Measurements from ENCODE around the gene RNF31.

The RNF31 gene

DNA sequence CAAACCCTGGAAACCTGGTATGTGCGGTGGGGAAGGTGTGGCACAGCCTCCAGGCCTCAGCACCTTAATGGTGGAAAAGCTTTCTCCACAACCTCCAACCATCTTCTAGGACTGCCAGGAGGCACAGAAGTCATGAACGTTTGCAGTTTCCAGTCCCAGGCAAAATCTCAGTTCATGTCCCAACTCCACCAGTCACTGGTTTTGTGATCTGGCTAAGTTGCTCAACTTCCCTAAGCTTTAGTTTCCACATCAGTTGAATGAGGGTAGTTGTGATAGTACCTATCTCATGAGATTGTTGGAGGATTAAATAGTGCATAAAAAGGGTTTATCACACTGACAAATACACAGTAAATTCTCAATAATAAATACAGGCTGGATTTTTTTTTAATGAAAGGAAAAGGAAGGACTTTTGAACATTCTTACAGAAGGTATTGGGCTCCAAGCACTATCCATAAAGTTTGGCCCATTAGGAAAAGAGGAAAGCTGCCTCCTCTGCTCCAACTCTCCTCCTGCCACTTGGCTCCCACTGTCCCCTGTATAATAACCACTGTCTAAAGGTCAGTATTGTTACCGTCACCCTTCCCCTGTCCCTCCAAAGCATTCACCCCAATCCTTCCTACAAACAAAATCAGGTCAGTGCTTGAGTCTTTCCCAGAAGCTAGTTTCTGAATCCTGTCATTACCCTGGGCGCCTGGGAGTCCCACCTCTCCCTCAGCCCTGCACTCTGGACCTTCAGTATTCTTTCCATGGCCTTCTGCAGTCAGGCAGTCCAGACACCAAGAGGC lies 46.9 kb upstream of the RNF31 start:
- Histone ChIP-seq H2BK12ac (ENCODE audit: low read length) (no peak overlapping the region), H3K9me3 (replicated peaks in 1 of 2; ENCODE audit: control insufficient read depth in 2 of 2, insufficient read depth in 1 of 2, low read depth in 1 of 2, low read length in 2 of 2) (peaks cover 0 to 2% of the 10 kb centered on the region in 2 donors), H3K4me2 (ENCODE audit: insufficient read depth, low read length, poor library complexity, severe bottlenecking) (no peak overlapping the region), H3K4me1 (ENCODE audit: control insufficient read depth in 2 of 2, insufficient read depth in 1 of 2, low read depth in 1 of 2, low read length in 2 of 2) (peaks cover 3 to 4% of the 10 kb centered on the region in 2 donors), H3K4me3 (ENCODE audit: low read length in 2 of 2) (no peak overlapping the region), H2BK120ac (ENCODE audit: low read depth, low read length) (no peak overlapping the region), H3K4ac (ENCODE audit: low read length) (no peak overlapping the region), H3K79me1 (ENCODE audit: low read depth, low read length) (no peaks in the 10 kb centered on the region), H3K36me3 (replicated peaks in 1 of 2; ENCODE audit: control insufficient read depth in 2 of 2, insufficient read depth in 2 of 2, low read length in 2 of 2) (peaks cover 31 to 48% of the 10 kb centered on the region in 2 donors), H2BK15ac (ENCODE audit: low read length) (no peak overlapping the region), H2BK5ac (ENCODE audit: low read length) (no peak overlapping the region), H3K18ac (ENCODE audit: low read length) (no peak overlapping the region), H3K27ac (replicated peaks; ENCODE audit: low read length) (no peak overlapping the region), H4K91ac (ENCODE audit: low read depth, low read length, poor library complexity) (no peak overlapping the region), H2AFZ (ENCODE audit: low read length) (no peak overlapping the region), H3K14ac (ENCODE audit: low read length) (no peak overlapping the region), H4K8ac (ENCODE audit: low read depth, low read length) (no peak overlapping the region), H3K9ac (ENCODE audit: low read depth, low read length, poor library complexity) (no peak overlapping the region), H3K27me3 (ENCODE audit: control insufficient read depth in 3 of 3, insufficient read depth in 3 of 3, low read depth in 1 of 3, low read length in 3 of 3) (no peaks in the 10 kb centered on the region), H2AK5ac (ENCODE audit: low read depth, low read length) (no peak overlapping the region), H3K23ac (ENCODE audit: low read depth, low read length, poor library complexity) (no peak overlapping the region)
- DNase-seq (ENCODE audit: low spot score): no peak
- no CpG with 5 or more reads among the region's 4 CpGs for WGBS, 2 donors (ENCODE audit: extremely low coverage in 2 of 2, insufficient read length in 2 of 2, insufficient replicate concordance in 1 of 2)

DNA sequence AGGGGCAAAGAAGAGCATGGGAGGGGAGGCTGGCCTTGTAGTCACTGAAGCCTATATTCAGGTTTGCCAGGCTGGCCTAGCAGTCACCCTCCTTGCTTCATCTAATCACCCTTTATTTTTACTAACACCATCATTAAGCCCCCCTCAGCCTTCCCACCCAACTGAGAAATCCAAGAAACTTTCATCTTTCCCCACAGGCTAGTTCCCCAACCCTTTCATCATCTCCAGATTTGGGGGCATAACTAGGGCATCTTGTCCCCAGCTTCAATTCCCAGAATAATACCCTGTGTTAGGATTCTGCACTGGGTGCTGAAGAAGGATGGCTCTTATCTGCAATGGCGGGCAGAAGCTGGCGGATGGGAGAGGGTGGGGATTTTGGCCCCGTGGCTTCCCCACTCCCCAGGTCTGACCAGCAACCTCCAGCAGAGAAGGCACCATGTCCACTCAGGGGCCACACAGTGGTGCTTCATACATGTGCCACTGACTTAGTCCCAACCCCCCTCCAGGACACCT lies 46.3 kb upstream of the RNF31 start:
- no peak overlapping the region for H3K14ac ChIP-seq (ENCODE audit: low read length)
- no peak overlapping the region for H3K23ac ChIP-seq (ENCODE audit: low read depth, low read length, poor library complexity)
- H3K4me2 ChIP-seq (ENCODE audit: insufficient read depth, low read length, poor library complexity, severe bottlenecking): no peak overlapping the region
- H3K27me3 ChIP-seq (ENCODE audit: control insufficient read depth in 3 of 3, insufficient read depth in 3 of 3, low read depth in 1 of 3, low read length in 3 of 3): no peaks in the 10 kb centered on the region
- H3K4ac ChIP-seq (ENCODE audit: low read length): no peak overlapping the region
- H3K9ac ChIP-seq (ENCODE audit: low read depth, low read length, poor library complexity): no peak overlapping the region
- H2BK15ac ChIP-seq (ENCODE audit: low read length): no peak overlapping the region
- H3K9me3 ChIP-seq (replicated peaks in 1 of 2; ENCODE audit: control insufficient read depth in 2 of 2, insufficient read depth in 1 of 2, low read depth in 1 of 2, low read length in 2 of 2): peaks cover 0 to 2% of the 10 kb centered on the region in 2 donors
- H3K36me3 ChIP-seq (replicated peaks in 1 of 2; ENCODE audit: control insufficient read depth in 2 of 2, insufficient read depth in 2 of 2, low read length in 2 of 2): peaks cover 31 to 48% of the 10 kb centered on the region in 2 donors
- no peaks in the 10 kb centered on the region for H3K79me1 ChIP-seq (ENCODE audit: low read depth, low read length)
- no peak overlapping the region for H2BK12ac ChIP-seq (ENCODE audit: low read length)
- H2BK5ac ChIP-seq (ENCODE audit: low read length): no peak overlapping the region
- no peak overlapping the region for H3K18ac ChIP-seq (ENCODE audit: low read length)
- no peak overlapping the region for H3K4me3 ChIP-seq (ENCODE audit: low read length in 2 of 2)
- no peak overlapping the region for H3K27ac ChIP-seq (replicated peaks; ENCODE audit: low read length)
- H4K8ac ChIP-seq (ENCODE audit: low read depth, low read length): no peak overlapping the region
- H2BK120ac ChIP-seq (ENCODE audit: low read depth, low read length): no peak overlapping the region
- H2AK5ac ChIP-seq (ENCODE audit: low read depth, low read length): no peak overlapping the region
- no CpG with 5 or more reads among the region's 3 CpGs for WGBS, 2 donors (ENCODE audit: extremely low coverage in 2 of 2, insufficient read length in 2 of 2, insufficient replicate concordance in 1 of 2)
- no peak for DNase-seq (ENCODE audit: low spot score)
- H2AFZ ChIP-seq (ENCODE audit: low read length): no peak overlapping the region
- H4K91ac ChIP-seq (ENCODE audit: low read depth, low read length, poor library complexity): no peak overlapping the region
- no peaks in the 10 kb centered on the region for H3K4me1 ChIP-seq (ENCODE audit: control insufficient read depth in 2 of 2, insufficient read depth in 1 of 2, low read depth in 1 of 2, low read length in 2 of 2)

DNA sequence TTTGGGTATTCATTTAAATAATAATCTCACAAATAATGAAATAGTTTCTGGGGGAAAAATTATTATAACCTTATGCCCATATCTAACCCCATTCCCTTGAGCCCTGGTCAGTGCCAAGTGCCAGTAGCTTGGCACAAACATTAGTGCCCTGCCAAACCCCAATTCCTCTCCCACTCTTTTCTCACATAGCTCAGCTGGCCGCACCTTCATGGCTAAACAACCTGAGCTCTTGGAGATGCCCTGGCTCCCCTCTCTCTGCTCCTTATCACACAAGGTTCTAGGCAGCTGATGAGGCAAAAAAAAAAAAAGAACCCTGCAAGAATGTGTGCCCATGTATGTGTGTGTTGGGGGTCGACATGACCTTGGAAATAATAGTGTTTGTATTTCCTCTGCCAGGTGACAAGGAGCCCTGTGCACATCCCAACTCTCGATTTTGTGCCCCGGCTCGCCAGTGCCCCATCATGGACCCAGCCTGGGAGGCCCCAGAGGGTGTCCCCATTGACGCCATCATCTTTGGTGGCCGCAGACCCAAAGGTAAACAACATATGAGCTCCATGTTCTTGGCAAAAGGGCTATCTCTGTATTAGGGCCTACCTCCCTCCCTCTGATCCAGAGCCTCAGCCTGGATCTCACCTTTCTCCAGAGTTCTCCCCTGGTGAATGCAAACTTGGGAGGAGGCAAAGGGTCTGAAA lies 44.8 kb upstream of the RNF31 start:
- Histone ChIP-seq H3K9me3 (replicated peaks in 1 of 2; ENCODE audit: control insufficient read depth in 2 of 2, insufficient read depth in 1 of 2, low read depth in 1 of 2, low read length in 2 of 2) (peaks cover 0 to 2% of the 10 kb centered on the region in 2 donors), H3K4me1 (ENCODE audit: control insufficient read depth in 2 of 2, insufficient read depth in 1 of 2, low read depth in 1 of 2, low read length in 2 of 2) (no peaks in the 10 kb centered on the region), H2AK5ac (ENCODE audit: low read depth, low read length) (no peak overlapping the region)

DNA sequence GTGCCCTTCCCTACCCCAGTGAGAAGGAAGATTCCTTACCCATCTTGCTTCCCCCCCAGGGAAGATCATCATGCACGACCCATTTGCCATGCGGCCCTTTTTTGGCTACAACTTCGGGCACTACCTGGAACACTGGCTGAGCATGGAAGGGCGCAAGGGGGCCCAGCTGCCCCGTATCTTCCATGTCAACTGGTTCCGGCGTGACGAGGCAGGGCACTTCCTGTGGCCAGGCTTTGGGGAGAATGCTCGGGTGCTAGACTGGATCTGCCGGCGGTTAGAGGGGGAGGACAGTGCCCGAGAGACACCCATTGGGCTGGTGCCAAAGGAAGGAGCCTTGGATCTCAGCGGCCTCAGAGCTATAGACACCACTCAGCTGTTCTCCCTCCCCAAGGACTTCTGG lies 43.8 kb upstream of the RNF31 start:
- Histone ChIP-seq H3K4ac (ENCODE audit: low read length) (no peak overlapping the region), H3K23ac (ENCODE audit: low read depth, low read length, poor library complexity) (no peak overlapping the region), H3K4me2 (ENCODE audit: insufficient read depth, low read length, poor library complexity, severe bottlenecking) (no peak overlapping the region), H2AFZ (ENCODE audit: low read length) (no peak overlapping the region), H2BK15ac (ENCODE audit: low read length) (no peak overlapping the region), H4K91ac (ENCODE audit: low read depth, low read length, poor library complexity) (no peak overlapping the region), H2BK12ac (ENCODE audit: low read length) (no peak overlapping the region), H3K9ac (ENCODE audit: low read depth, low read length, poor library complexity) (no peak overlapping the region), H3K9me3 (replicated peaks in 1 of 2; ENCODE audit: control insufficient read depth in 2 of 2, insufficient read depth in 1 of 2, low read depth in 1 of 2, low read length in 2 of 2) (peaks cover 0 to 2% of the 10 kb centered on the region in 2 donors), H3K27me3 (ENCODE audit: control insufficient read depth in 3 of 3, insufficient read depth in 3 of 3, low read depth in 1 of 3, low read length in 3 of 3) (no peaks in the 10 kb centered on the region), H3K27ac (replicated peaks; ENCODE audit: low read length) (no peak overlapping the region), H3K36me3 (replicated peaks in 1 of 2; ENCODE audit: control insufficient read depth in 2 of 2, insufficient read depth in 2 of 2, low read length in 2 of 2) (peaks cover 25 to 42% of the 10 kb centered on the region in 2 donors), H3K14ac (ENCODE audit: low read length) (no peak overlapping the region), H3K4me3 (ENCODE audit: low read length in 2 of 2) (no peak overlapping the region), H2BK5ac (ENCODE audit: low read length) (no peak overlapping the region), H4K8ac (ENCODE audit: low read depth, low read length) (no peak overlapping the region), H2AK5ac (ENCODE audit: low read depth, low read length) (no peak overlapping the region), H2BK120ac (ENCODE audit: low read depth, low read length) (no peak overlapping the region), H3K79me1 (ENCODE audit: low read depth, low read length) (no peaks in the 10 kb centered on the region), H3K18ac (ENCODE audit: low read length) (no peak overlapping the region), H3K4me1 (ENCODE audit: control insufficient read depth in 2 of 2, insufficient read depth in 1 of 2, low read depth in 1 of 2, low read length in 2 of 2) (no peaks in the 10 kb centered on the region)
- no peak for DNase-seq (ENCODE audit: low spot score)
- WGBS, 2 donors (ENCODE audit: extremely low coverage in 2 of 2, insufficient read length in 2 of 2, insufficient replicate concordance in 1 of 2): no CpG with 5 or more reads among the region's 13 CpGs

More for the DNA sequence above, 44.8 kb upstream of the RNF31 start:
- no peak overlapping the region for H3K9ac ChIP-seq (ENCODE audit: low read depth, low read length, poor library complexity)
- no peak overlapping the region for H3K27ac ChIP-seq (replicated peaks; ENCODE audit: low read length)
- H3K23ac ChIP-seq (ENCODE audit: low read depth, low read length, poor library complexity): no peak overlapping the region
- no peak overlapping the region for H2BK120ac ChIP-seq (ENCODE audit: low read depth, low read length)
- no CpG with 5 or more reads among the region's 7 CpGs for WGBS, 2 donors (ENCODE audit: extremely low coverage in 2 of 2, insufficient read length in 2 of 2, insufficient replicate concordance in 1 of 2)
- H4K8ac ChIP-seq (ENCODE audit: low read depth, low read length): no peak overlapping the region
- H3K36me3 ChIP-seq (replicated peaks in 1 of 2; ENCODE audit: control insufficient read depth in 2 of 2, insufficient read depth in 2 of 2, low read length in 2 of 2): peaks cover 29 to 48% of the 10 kb centered on the region in 2 donors
- H2BK5ac ChIP-seq (ENCODE audit: low read length): no peak overlapping the region
- no peak overlapping the region for H3K4ac ChIP-seq (ENCODE audit: low read length)
- no peak overlapping the region for H4K91ac ChIP-seq (ENCODE audit: low read depth, low read length, poor library complexity)
- H3K4me3 ChIP-seq (ENCODE audit: low read length in 2 of 2): no peak overlapping the region
- DNase-seq (ENCODE audit: low spot score): no peak
- H3K27me3 ChIP-seq (ENCODE audit: control insufficient read depth in 3 of 3, insufficient read depth in 3 of 3, low read depth in 1 of 3, low read length in 3 of 3): no peaks in the 10 kb centered on the region
- H2BK15ac ChIP-seq (ENCODE audit: low read length): no peak overlapping the region
- H3K14ac ChIP-seq (ENCODE audit: low read length): no peak overlapping the region
- no peaks in the 10 kb centered on the region for H3K79me1 ChIP-seq (ENCODE audit: low read depth, low read length)
- no peak overlapping the region for H2BK12ac ChIP-seq (ENCODE audit: low read length)
- no peak overlapping the region for H2AFZ ChIP-seq (ENCODE audit: low read length)
- no peak overlapping the region for H3K4me2 ChIP-seq (ENCODE audit: insufficient read depth, low read length, poor library complexity, severe bottlenecking)
- no peak overlapping the region for H3K18ac ChIP-seq (ENCODE audit: low read length)

Data from neuronal stem cell (in vitro differentiated cells).